B cell (primary cell): ENCODE results near the gene SHC3. TPM values are rescaled to one million over a fixed set of nuclear protein-coding genes. Genes with fewer than 3 reads are reported as not detected.

Source experiments
- ATAC-seq: fragments of 200-7000 bp; cut with Tn5 transposase; one replicate; pipeline ENCODE4 v1.10.0; 2021; ENCODE audit warnings: low read depth, mild to moderate bottlenecking, moderate number of reproducible peaks, moderate library complexity
- CTCF ChIA-PET: fragments of 350-600 bp; sonication (Branson Sonifier 250); formaldehyde crosslinking; loops from one replicate; lab custom pipeline; 2021; ENCODE audit warnings: antibody characterized with exemption, inconsistent platforms; lab: Charles Lee
- POLR2A ChIA-PET: fragments of 350-600 bp; sonication (Branson Sonifier 250); formaldehyde crosslinking; loops from one replicate; lab custom pipeline; 2021; ENCODE audit warnings: antibody characterized with exemption; lab: Charles Lee
- DNase-seq: peaks from one replicate; pipeline ENCODE4 v3.0.0; 2013
- H2AFZ ChIP-seq: 2 replicates; pipeline ENCODE4 v1.6.1; 2012; ENCODE audit warnings: mild to moderate bottlenecking, low read depth, low read length; ENCODE audit not compliant: insufficient read depth, poor library complexity, severe bottlenecking
- H3K27ac ChIP-seq, 2 donors: 1 replicate in 1 of 2; 2 replicates in 1 of 2; pipeline ENCODE4 v1.5.1; 2012 to 2013; ENCODE audit warnings: low read length in 2 of 2, mild to moderate bottlenecking in 2 of 2, moderate library complexity in 1 of 2
- H3K27me3 ChIP-seq, 4 experiments: fragments of 200-600 bp in 1 of 4; sonication (generic) in 1 of 4; replicated peaks in 1 of 4; 1 replicate in 2 of 4; 2 replicates in 2 of 4; pipeline versions ENCODE4 v1.6.1 to v1.7.0; 2013 to 2016; ENCODE audit warnings: low read length in 3 of 4, mild to moderate bottlenecking in 2 of 4, mixed read lengths in 1 of 4, moderate library complexity in 1 of 4; ENCODE audit not compliant: insufficient read depth in 4 of 4, control insufficient read depth in 3 of 4; ENCODE audit errors: control extremely low read depth in 1 of 4
- H3K36me3 ChIP-seq, 2 experiments: replicated peaks in 1 of 2; 1 replicate in 1 of 2; 2 replicates in 1 of 2; pipeline versions ENCODE4 v1.6.1 to v1.7.1; 2013; ENCODE audit warnings: low read length in 1 of 2; ENCODE audit not compliant: insufficient read depth in 2 of 2, control insufficient read depth in 1 of 2; ENCODE audit errors: control extremely low read depth in 1 of 2, extremely low read depth in 1 of 2
- H3K4me1 ChIP-seq, 2 donors: fragments of 200-600 bp in 1 of 2; sonication (generic) in 1 of 2; 1 replicate in 1 of 2; 2 replicates in 1 of 2; pipeline versions ENCODE4 v1.5.1 to v1.6.1; 2013 to 2017; ENCODE audit warnings: low read length in 2 of 2; ENCODE audit not compliant: control insufficient read depth in 2 of 2, insufficient read depth in 2 of 2
- H3K4me2 ChIP-seq: replicated peaks from 2 replicates; pipeline ENCODE3; 2012; ENCODE audit warnings: mild to moderate bottlenecking, low read depth, low read length; ENCODE audit not compliant: poor library complexity, severe bottlenecking
- H3K4me3 ChIP-seq, 5 experiments: fragments of 200-600 bp in 1 of 5; sonication (generic) in 1 of 5; 1 replicate in 3 of 5; 2 replicates in 2 of 5; pipeline versions ENCODE4 v1.5.1 to v1.7.0; 2011 to 2016; ENCODE audit warnings: low read length in 4 of 5, mild to moderate bottlenecking in 4 of 5, low read depth in 2 of 5, control low read depth in 1 of 5, moderate library complexity in 1 of 5; ENCODE audit not compliant: insufficient read depth in 1 of 5; ENCODE audit errors: control extremely low read depth in 1 of 5, extremely low read depth in 1 of 5
- H3K79me2 ChIP-seq: fragments of 200-600 bp; sonication (generic); one replicate; pipeline ENCODE4 v1.6.0; 2016; ENCODE audit warnings: low read length; ENCODE audit not compliant: control insufficient read depth, insufficient read depth
- H3K9ac ChIP-seq: fragments of 200-600 bp; sonication (generic); 2 replicates; pipeline ENCODE4 v1.6.1; 2017; ENCODE audit warnings: mild to moderate bottlenecking, low read length, moderate library complexity
- H3K9me3 ChIP-seq, 3 donors: one replicate each; pipeline versions ENCODE4 v1.6.1 to v1.7.1; 2013; ENCODE audit warnings: low read length in 2 of 3; ENCODE audit not compliant: control insufficient read depth in 2 of 3, insufficient read depth in 1 of 3; ENCODE audit errors: control extremely low read depth in 1 of 3
- H4K20me1 ChIP-seq: 2 replicates; pipeline ENCODE4 v1.6.0; 2012; ENCODE audit warnings: mild to moderate bottlenecking, low read length; ENCODE audit not compliant: insufficient read depth, control insufficient read depth, poor library complexity, severe bottlenecking
- H3K27ac Mint-ChIP-seq: one replicate; pipeline ENCODE4 v1.8.0; 2021; ENCODE audit warnings: mixed read lengths
- H3K27me3 Mint-ChIP-seq: one replicate; pipeline ENCODE4 v1.8.0; 2021; ENCODE audit warnings: mixed read lengths
- H3K4me1 Mint-ChIP-seq: one replicate; pipeline ENCODE4 v1.8.0; 2021; ENCODE audit warnings: mixed read lengths
- H3K4me3 Mint-ChIP-seq: one replicate; pipeline ENCODE4 v1.8.0; 2021; ENCODE audit warnings: mixed read lengths
- H3K9me3 Mint-ChIP-seq: one replicate; pipeline ENCODE4 v1.8.0; 2022; ENCODE audit warnings: mixed read lengths; ENCODE audit not compliant: insufficient read depth
- EZH2 ChIP-seq: IDR thresholded peaks from 2 replicates; pipeline ENCODE4 v1.6.1; 2012; ENCODE audit warnings: borderline replicate concordance, low read depth, mild to moderate bottlenecking, moderate library complexity, low read length; ENCODE audit not compliant: insufficient read depth, poor library complexity, severe bottlenecking
- WGBS: methylation state at CpG from one replicate; pipeline ENCODE4 v1.1.5; 2013; ENCODE audit warnings: missing lambda C conversion rate; ENCODE audit not compliant: insufficient coverage; 5-methylcytosine and 5-hydroxymethylcytosine counted together
- intact Hi-C: fragments of 100-400 bp; cut with micrococcal nuclease; formaldehyde crosslinking; loops from one replicate; pipeline ENCODE4 v1.10.0; 2022
- polyA plus RNA-seq: library from polyadenylated mRNA; depleted of rRNA; stranded (reverse); fragments of >200 nt; gene quantifications from 2 replicates; pipeline ENCODE4 v1.2.3, GENCODE V29; 2012
- total RNA-seq, 2 donors: library from RNA; stranded (reverse); fragments of 120-200 nt in 1 of 2; gene quantifications; 1 replicate in 1 of 2; 2 replicates in 1 of 2; pipeline versions ENCODE4 v1.2.3 to v1.2.4, GENCODE V29; 2013 to 2022
- TF ChIP-seq, protein P1 (sequence below): fragments of 200-600 bp; IDR thresholded peaks from one replicate; pipeline ENCODE4 v1.8.0; 2022; ENCODE audit warnings: antibody characterized with exemption, mild to moderate bottlenecking

The SHC3 gene
- total and polyA plus RNA-seq, 2 donors (not counting 1 experiment from before 2014, with no cell fraction given) = 0.03 TPM; not detected in 1

DNA sequence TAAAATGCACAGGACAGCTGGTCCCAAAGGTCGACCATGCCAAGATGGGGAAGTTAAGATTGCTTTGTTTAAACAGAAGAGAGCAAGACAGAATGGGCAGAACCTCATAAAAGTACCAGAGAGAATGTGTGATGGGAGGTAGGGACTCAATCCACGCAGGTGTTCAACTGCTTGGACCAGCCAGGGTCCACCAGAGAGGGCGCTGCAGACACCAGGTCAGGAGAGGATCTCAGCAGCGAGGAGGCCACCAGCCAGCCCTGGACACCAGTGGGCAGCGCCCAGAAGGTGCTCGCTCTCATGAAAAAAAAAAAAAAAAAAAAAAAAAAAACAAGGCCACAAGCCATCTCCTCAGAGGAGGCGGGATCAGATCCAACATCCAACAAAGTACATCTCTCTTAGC is 81.8 kb downstream of the SHC3 start:
- Histone ChIP-seq H4K20me1 (no peaks in the 10 kb centered on the region), H3K4me2 (no peak overlapping the region), H3K79me2 (no peaks in the 10 kb centered on the region), H3K27ac (no peak overlapping the region), H2AFZ (no peak overlapping the region), H3K9ac (no peak overlapping the region), H3K27me3 (no peaks in the 10 kb centered on the region), H3K9me3 (no peaks in the 10 kb centered on the region), H3K4me3 (no peak overlapping the region), H3K36me3 (no peaks in the 10 kb centered on the region), H3K4me1 (no peaks in the 10 kb centered on the region)
- H3K4me1 Mint-ChIP-seq = no peaks in the 10 kb centered on the region
- H3K27me3 Mint-ChIP-seq = peaks cover 6% of the 10 kb centered on the region
- POLR2A ChIA-PET = no interaction called here
- H3K4me3 Mint-ChIP-seq = no peak overlapping the region
- TF ChIP-seq, protein P1, sequence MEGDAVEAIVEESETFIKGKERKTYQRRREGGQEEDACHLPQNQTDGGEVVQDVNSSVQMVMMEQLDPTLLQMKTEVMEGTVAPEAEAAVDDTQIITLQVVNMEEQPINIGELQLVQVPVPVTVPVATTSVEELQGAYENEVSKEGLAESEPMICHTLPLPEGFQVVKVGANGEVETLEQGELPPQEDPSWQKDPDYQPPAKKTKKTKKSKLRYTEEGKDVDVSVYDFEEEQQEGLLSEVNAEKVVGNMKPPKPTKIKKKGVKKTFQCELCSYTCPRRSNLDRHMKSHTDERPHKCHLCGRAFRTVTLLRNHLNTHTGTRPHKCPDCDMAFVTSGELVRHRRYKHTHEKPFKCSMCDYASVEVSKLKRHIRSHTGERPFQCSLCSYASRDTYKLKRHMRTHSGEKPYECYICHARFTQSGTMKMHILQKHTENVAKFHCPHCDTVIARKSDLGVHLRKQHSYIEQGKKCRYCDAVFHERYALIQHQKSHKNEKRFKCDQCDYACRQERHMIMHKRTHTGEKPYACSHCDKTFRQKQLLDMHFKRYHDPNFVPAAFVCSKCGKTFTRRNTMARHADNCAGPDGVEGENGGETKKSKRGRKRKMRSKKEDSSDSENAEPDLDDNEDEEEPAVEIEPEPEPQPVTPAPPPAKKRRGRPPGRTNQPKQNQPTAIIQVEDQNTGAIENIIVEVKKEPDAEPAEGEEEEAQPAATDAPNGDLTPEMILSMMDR = no peak
- no peak for TF ChIP-seq EZH2
- peaks cover 2% of the 10 kb centered on the region for H3K9me3 Mint-ChIP-seq
- intact Hi-C loops = no loop called here
- no peak for ATAC-seq
- H3K27ac Mint-ChIP-seq = no peak overlapping the region
- WGBS = 77% methylated on average over 4 of the region's 7 CpGs
- DNase-seq = no peak
- CTCF ChIA-PET = no interaction called here

DNA sequence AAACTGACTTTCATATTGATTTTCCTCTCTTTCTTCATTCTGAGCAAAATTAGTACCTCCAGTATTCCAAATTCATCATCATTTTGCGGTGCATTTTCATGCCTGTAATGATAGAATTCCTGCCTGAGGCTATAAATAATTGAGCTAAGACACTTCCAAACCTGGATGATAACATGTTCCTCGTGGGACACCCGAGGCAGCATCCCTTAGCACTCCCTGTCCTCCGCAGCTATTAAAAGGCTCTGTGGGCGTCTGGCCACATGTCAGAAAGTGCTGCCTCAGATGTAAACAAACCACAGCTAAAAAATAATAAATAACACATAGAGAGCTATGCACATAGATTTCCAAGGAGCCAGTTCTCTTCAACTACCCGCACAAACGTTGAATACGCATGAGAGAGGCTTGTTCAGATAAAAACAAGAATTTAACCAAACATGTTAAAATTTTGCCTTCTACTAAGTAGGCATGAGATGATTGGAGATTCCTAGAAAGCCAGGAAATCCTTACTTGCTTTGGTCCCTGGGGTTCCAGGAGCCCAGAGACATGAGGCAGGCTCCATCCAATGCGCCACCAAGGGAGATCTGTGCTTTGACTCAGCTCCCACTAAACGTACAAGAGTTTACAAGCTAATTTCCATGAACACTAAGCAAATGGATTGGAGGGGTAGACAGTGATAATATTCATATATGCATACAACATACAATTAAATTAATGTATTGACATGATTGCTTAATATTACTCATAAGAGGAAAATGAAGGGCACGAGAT is 82.7 kb downstream of the SHC3 start:
- Histone ChIP-seq H3K27ac (no peak overlapping the region), H2AFZ (no peak overlapping the region), H3K36me3 (no peaks in the 10 kb centered on the region), H3K4me3 (no peak overlapping the region), H4K20me1 (no peaks in the 10 kb centered on the region), H3K27me3 (no peaks in the 10 kb centered on the region), H3K4me2 (no peak overlapping the region), H3K9me3 (no peaks in the 10 kb centered on the region), H3K79me2 (no peaks in the 10 kb centered on the region), H3K4me1 (no peaks in the 10 kb centered on the region), H3K9ac (no peak overlapping the region)
- intact Hi-C loops = no loop called here
- no peak overlapping the region for H3K4me3 Mint-ChIP-seq
- no peak for TF ChIP-seq EZH2
- TF ChIP-seq, protein P1 = no peak
- ATAC-seq (no peak), DNase-seq (no peak)
- H3K9me3 Mint-ChIP-seq = peaks cover 2% of the 10 kb centered on the region
- peaks cover 6% of the 10 kb centered on the region for H3K27me3 Mint-ChIP-seq
- 88% methylated on average over 5 of the region's 11 CpGs for WGBS
- no peaks in the 10 kb centered on the region for H3K4me1 Mint-ChIP-seq
- ChIA-PET CTCF (no interaction called here), POLR2A (no interaction called here)
- H3K27ac Mint-ChIP-seq = no peak overlapping the region
